NOMO-1 treated with dmso at 0.1 percent for 144 hours (cell line): Measurements from ENCODE around the gene TMEM231.
"Not testable (repeated sequence)": the region's sequence is repeated elsewhere in the genome, so short reads cannot be mapped to it uniquely, and the experiment has no call there.

Source experiments
- DNase-seq: peaks from one replicate; lab custom pipeline; 2025; ENCODE audit not compliant: unreplicated experiment; lab: John Stamatoyannopoulos, UW

Gene TMEM231

GRCh38 chr16:75555707-75556430 is at the start of gene TMEM231:
TSS of gene TMEM231 (minus strand) at chr16:75556252. CDS start at chr16:75556209, 43 bp downstream.
- DNase-seq = peak; percentile 85

- DNase-seq = no peak
Measured at GRCh38 chr16:75603241-75603640, 47.2 kb upstream of the TMEM231 start.

GRCh38 chr16:75599452-75600277 is 43.6 kb upstream of the TMEM231 start:
- DNase-seq = no peak

- peak; percentile 54 for DNase-seq
Measured at GRCh38 chr16:75593825-75594820, 38.1 kb upstream of the TMEM231 start.

GRCh38 chr16:75593308-75593707 is 37.3 kb upstream of the TMEM231 start:
- no peak for DNase-seq

- DNase-seq = not testable (repeated sequence)
Measured at GRCh38 chr16:75591927-75592326, 35.9 kb upstream of the TMEM231 start.

GRCh38 chr16:75590920-75591843 is 35.1 kb upstream of the TMEM231 start:
- no peak for DNase-seq

- DNase-seq = no peak
Measured at GRCh38 chr16:75589306-75589705, 33.3 kb upstream of the TMEM231 start.

GRCh38 chr16:75588716-75589115 is 32.7 kb upstream of the TMEM231 start:
- DNase-seq = no peak

- peak; percentile 19 for DNase-seq
Measured at GRCh38 chr16:75584108-75584507, 28.1 kb upstream of the TMEM231 start.

- peak; percentile 31 for DNase-seq
Measured at GRCh38 chr16:75579281-75579834, 23.3 kb upstream of the TMEM231 start.

- DNase-seq = no peak
Measured at GRCh38 chr16:75578725-75579124, 22.7 kb upstream of the TMEM231 start.

GRCh38 chr16:75578212-75578611 is 22.2 kb upstream of the TMEM231 start:
- DNase-seq = no peak

GRCh38 chr16:75576384-75576811 is 20.3 kb upstream of the TMEM231 start:
- no peak for DNase-seq

GRCh38 chr16:75575958-75576357 is 19.9 kb upstream of the TMEM231 start:
- DNase-seq = no peak

- DNase-seq = no peak
Measured at GRCh38 chr16:75573955-75574354, 17.9 kb upstream of the TMEM231 start.

- no peak for DNase-seq
Measured at GRCh38 chr16:75572864-75573542, 17.0 kb upstream of the TMEM231 start.

GRCh38 chr16:75570396-75571065 is 14.5 kb upstream of the TMEM231 start:
- DNase-seq = peak; percentile 14
